GM21717 (cell line): ENCODE data around the gene NTRK2.
A peak's percentile ranks its signal among the peaks of the same experiment; 100 is the strongest.

Source experiments
- ATAC-seq: cut with Tn5 transposase; IDR thresholded peaks from one replicate; pipeline ENCODE4 v1.9.1; 2021; ENCODE audit warnings: mild to moderate bottlenecking, moderate library complexity; ENCODE audit not compliant: unreplicated experiment

Gene NTRK2

GRCh38 chr9:85004818-85005413 lies 335.4 kb downstream of the NTRK2 start:
- peak; percentile 64 for ATAC-seq

- no peak for ATAC-seq
These were observed 338.2 kb downstream of the NTRK2 start for GRCh38 chr9:85007748-85008147.

- ATAC-seq: no peak
These were observed 338.7 kb downstream of the NTRK2 start for GRCh38 chr9:85008215-85008614.

GRCh38 chr9:85009251-85009650 lies 339.7 kb downstream of the NTRK2 start:
- ATAC-seq: peak; percentile 83

GRCh38 chr9:85013703-85014102 lies 344.2 kb downstream of the NTRK2 start:
- ATAC-seq: no peak

- ATAC-seq: no peak
These were observed 344.8 kb downstream of the NTRK2 start for GRCh38 chr9:85014292-85014691.

GRCh38 chr9:85016384-85017006 lies 347.0 kb downstream of the NTRK2 start:
- no peak for ATAC-seq

GRCh38 chr9:85020791-85021190 lies 351.3 kb downstream of the NTRK2 start:
- ATAC-seq: no peak

- no peak for ATAC-seq
These were observed 352.2 kb downstream of the NTRK2 start for GRCh38 chr9:85021686-85022085.

- no peak for ATAC-seq
These were observed 354.8 kb downstream of the NTRK2 start for GRCh38 chr9:85024374-85024773.

- no peak for ATAC-seq
These were observed 356.1 kb downstream of the NTRK2 start for GRCh38 chr9:85025638-85026037.

- ATAC-seq: no peak
These were observed 358.3 kb downstream of the NTRK2 start for GRCh38 chr9:85027870-85028269.

- ATAC-seq: no peak
These were observed 360.8 kb downstream of the NTRK2 start for GRCh38 chr9:85030316-85030715.

- ATAC-seq: no peak
These were observed 367.0 kb downstream of the NTRK2 start for GRCh38 chr9:85036496-85036895.

GRCh38 chr9:85038061-85038460 lies 368.5 kb downstream of the NTRK2 start:
- ATAC-seq: no peak

GRCh38 chr9:85038824-85039608 lies 369.5 kb downstream of the NTRK2 start:
- ATAC-seq: no peak

- no peak for ATAC-seq
These were observed 370.6 kb downstream of the NTRK2 start for GRCh38 chr9:85040146-85040545.

- ATAC-seq: no peak
These were observed 371.4 kb downstream of the NTRK2 start for GRCh38 chr9:85040821-85041465.

- no peak for ATAC-seq
These were observed 372.1 kb downstream of the NTRK2 start for GRCh38 chr9:85041466-85042137.

GRCh38 chr9:85042981-85043647 lies 373.6 kb downstream of the NTRK2 start:
- no peak for ATAC-seq

GRCh38 chr9:85045271-85045670 lies 375.7 kb downstream of the NTRK2 start:
- ATAC-seq: no peak
